ENCODE measurements around the gene DNAH11.
"Not testable (repeated sequence)": the region's sequence is repeated elsewhere in the genome, so short reads cannot be mapped to it uniquely, and the experiment has no call there.

GRCh38 chr7:21700587-21700986, 157.7 kb downstream of the DNAH11 start:
- TF ChIP-seq CTCF (IDR thresholded peaks at IDR 0.05; ENCODE audit: insufficient read depth, low read length); REST (IDR thresholded peaks at IDR 0.05; ENCODE audit: insufficient replicate concordance, low read depth); POLR2AphosphoS5 (IDR thresholded peaks at IDR 0.05; ENCODE audit: low read depth): not testable (repeated sequence)
